CD8-positive, alpha-beta memory T cell (primary cell): Measurements from ENCODE around the gene CCDC88C. TPM values are rescaled to one million over a fixed set of nuclear protein-coding genes. Genes with fewer than 3 reads are reported as not detected.
A peak's percentile ranks its signal among the peaks of the same experiment; 100 is the strongest.

Source experiments
- CTCF ChIA-PET: fragments of 350-600 bp; sonication (Branson Sonifier 250); formaldehyde crosslinking; loops from one replicate; lab custom pipeline; 2021; ENCODE audit warnings: antibody characterized with exemption; lab: Charles Lee
- POLR2A ChIA-PET: fragments of 350-600 bp; sonication (Branson Sonifier 250); formaldehyde crosslinking; loops from one replicate; lab custom pipeline; 2021; ENCODE audit warnings: antibody characterized with exemption; lab: Charles Lee
- DNase-seq, 5 donors: peaks; one replicate each; pipeline versions ENCODE4 v3.0.0 to v3.0.0-alpha.2; 2020 to 2022; ENCODE audit warnings: mixed read lengths in 1 of 5
- H3K27ac ChIP-seq: one replicate; pipeline ENCODE4 v1.7.0; 2013; ENCODE audit warnings: low read depth, mild to moderate bottlenecking, low read length, moderate library complexity
- H3K27me3 ChIP-seq: 2 replicates; pipeline ENCODE4 v1.7.0; 2013; ENCODE audit warnings: low read length, mild to moderate bottlenecking; ENCODE audit not compliant: insufficient read depth, poor library complexity, severe bottlenecking
- H3K36me3 ChIP-seq: 2 replicates; pipeline ENCODE4 v1.7.0; 2013; ENCODE audit warnings: mild to moderate bottlenecking, low read length, moderate library complexity; ENCODE audit not compliant: insufficient read depth
- H3K4me1 ChIP-seq: 2 replicates; pipeline ENCODE4 v1.7.0; 2013; ENCODE audit warnings: mild to moderate bottlenecking, low read length, moderate library complexity; ENCODE audit not compliant: insufficient read depth
- H3K4me3 ChIP-seq: 2 replicates; pipeline ENCODE4 v1.7.0; 2013; ENCODE audit warnings: mild to moderate bottlenecking, low read length
- H3K9me3 ChIP-seq: 2 replicates; pipeline ENCODE4 v1.7.0; 2013; ENCODE audit warnings: mild to moderate bottlenecking, low read length
- H3K27ac Mint-ChIP-seq, 8 donors: one replicate each; pipeline ENCODE4 v1.8.0; 2020 to 2021; ENCODE audit warnings: mixed read lengths in 8 of 8, mild to moderate bottlenecking in 6 of 8, inconsistent platforms in 3 of 8, moderate library complexity in 3 of 8
- H3K27me3 Mint-ChIP-seq, 2 donors: one replicate each; pipeline ENCODE4 v1.8.0; 2020 to 2021; ENCODE audit warnings: mixed read lengths in 2 of 2, mild to moderate bottlenecking in 1 of 2, moderate library complexity in 1 of 2
- H3K36me3 Mint-ChIP-seq, 3 donors: one replicate each; pipeline ENCODE4 v1.8.0; 2020 to 2021; ENCODE audit warnings: mixed read lengths in 3 of 3, inconsistent platforms in 1 of 3, mild to moderate bottlenecking in 1 of 3
- H3K4me1 Mint-ChIP-seq, 3 donors: one replicate each; pipeline ENCODE4 v1.8.0; 2020 to 2021; ENCODE audit warnings: mixed read lengths in 3 of 3, inconsistent platforms in 1 of 3, mild to moderate bottlenecking in 1 of 3
- H3K4me3 Mint-ChIP-seq, 7 donors: one replicate each; pipeline ENCODE4 v1.8.0; 2020 to 2021; ENCODE audit warnings: mixed read lengths in 7 of 7, mild to moderate bottlenecking in 6 of 7, moderate library complexity in 4 of 7, inconsistent platforms in 2 of 7
- H3K9me3 Mint-ChIP-seq, 5 donors: one replicate each; pipeline ENCODE4 v1.8.0; 2020 to 2022; ENCODE audit warnings: mixed read lengths in 5 of 5, mild to moderate bottlenecking in 3 of 5, moderate library complexity in 2 of 5, inconsistent platforms in 1 of 5
- polyA plus RNA-seq: library from polyadenylated mRNA; unstranded; fragments of 300-500 nt; fragmentation: Illumina TruSeq; gene quantifications from one replicate; pipeline ENCODE4 v1.2.3, GENCODE V29; 2021
- total RNA-seq, 2 experiments: library from RNA; stranded (reverse); gene quantifications; one replicate each; pipeline ENCODE4 v1.2.3, GENCODE V29; 2021

Gene CCDC88C
- total and polyA plus RNA-seq, 3 experiments from 2014 or later: 42.3 to 74.1 (median 71.7) TPM

DNA sequence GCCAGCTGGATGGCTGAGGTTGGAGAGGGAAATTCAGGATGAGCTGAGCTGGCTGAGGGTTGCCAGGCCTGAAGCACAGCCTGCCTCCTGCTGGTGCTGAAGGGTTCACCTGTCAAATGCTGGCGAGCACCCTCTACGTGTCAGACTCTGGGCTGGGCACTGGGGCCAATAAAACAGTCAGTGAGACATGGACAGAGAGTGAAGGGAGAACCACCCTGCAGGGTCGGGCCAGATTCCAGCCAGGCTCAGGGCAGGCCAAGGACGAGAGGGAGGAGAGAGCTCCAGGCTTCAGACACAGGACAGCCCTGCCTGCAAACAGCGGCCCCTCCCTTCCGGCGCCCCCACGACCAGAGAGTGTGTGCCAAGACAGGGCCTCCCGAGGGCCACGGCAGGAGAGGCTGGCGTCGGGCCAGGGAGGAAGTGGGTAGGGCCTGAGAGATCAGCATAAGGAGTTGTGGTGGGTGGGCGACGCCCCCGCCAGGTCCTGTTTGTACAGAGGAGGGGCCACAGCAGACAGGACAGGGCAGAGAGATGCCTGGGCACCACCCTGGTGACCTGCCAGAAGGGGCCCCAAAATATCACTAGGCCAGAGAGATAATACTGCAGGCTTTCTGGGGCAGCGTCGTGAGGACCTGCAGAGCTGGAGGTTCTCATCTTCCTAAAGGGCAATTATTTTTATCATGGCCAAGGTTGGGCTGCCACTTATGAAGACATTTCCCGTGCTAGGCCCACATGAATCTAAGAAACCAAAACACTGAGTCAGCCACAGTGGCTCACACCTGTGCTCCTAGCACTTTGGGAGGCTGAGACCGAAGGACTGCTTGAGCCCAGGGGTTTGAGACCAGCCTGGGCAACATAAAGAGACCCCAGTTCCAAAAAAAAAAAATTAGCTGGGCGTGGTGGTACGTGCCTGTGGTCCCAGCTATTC lies 100.0 kb downstream of the CCDC88C start:
- peaks cover 0 to 9% of the 10 kb centered on the region in 2 donors for H3K27me3 Mint-ChIP-seq
- H3K4me1 Mint-ChIP-seq: peaks cover 65 to 86% (median 82%) of the 10 kb centered on the region in 3 donors
- ChIA-PET POLR2A (interaction anchor here (0.6 to 2.0 kb wide), 10 partner anchors 14 to 101 kb away, joined by 3 to 16 read pairs (median 4); partner anchors contain the start of gene CCDC88C), CTCF (interaction anchor here (0.6 to 3.8 kb wide), 18 partner anchors 8 to 131 kb away, joined by 3 to 34 read pairs (median 5); partner anchors contain the start of genes CCDC88C and GPR68)
- Histone ChIP-seq H3K9me3 (no peaks in the 10 kb centered on the region), H3K27ac (peak overlapping the region; percentile 65), H3K27me3 (no peaks in the 10 kb centered on the region), H3K36me3 (peaks cover 63% of the 10 kb centered on the region), H3K4me3 (peak overlapping the region; percentile 22), H3K4me1 (peaks cover 79% of the 10 kb centered on the region)
- peak overlapping the region; percentile 90 to 100 (median 98) for H3K27ac Mint-ChIP-seq
- DNase-seq: peak; percentile 71 to 93 (median 85)
- H3K9me3 Mint-ChIP-seq: no peaks in the 10 kb centered on the region
- peaks cover 14 to 93% (median 25%) of the 10 kb centered on the region in 3 donors for H3K36me3 Mint-ChIP-seq
- H3K4me3 Mint-ChIP-seq: peak overlapping the region; percentile 39 to 89 (median 77)

DNA sequence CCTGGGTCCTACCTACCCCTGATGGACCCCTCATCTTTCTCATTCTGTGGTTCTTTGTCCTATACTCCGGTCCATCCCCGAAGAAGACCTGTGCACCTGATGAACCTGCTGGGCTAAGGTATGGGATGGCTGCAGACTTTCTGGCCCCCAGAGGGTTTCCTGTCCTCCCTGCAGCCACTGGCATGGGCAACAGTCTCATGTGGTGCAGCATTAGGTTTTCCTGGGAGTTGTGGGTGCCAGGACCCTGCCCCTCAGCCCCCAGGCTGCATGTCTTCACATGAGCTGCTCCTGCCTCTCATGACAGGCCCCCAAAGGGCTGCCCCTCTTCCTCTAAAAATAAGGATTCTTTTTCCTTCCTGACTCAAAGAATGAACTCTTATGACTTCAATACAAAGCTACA lies 100.9 kb downstream of the CCDC88C start:
- Mint-ChIP-seq H3K4me1 (peaks cover 63 to 81% (median 78%) of the 10 kb centered on the region in 3 donors), H3K27ac (peak overlapping the region; percentile 90 to 100 (median 98)), H3K36me3 (peaks cover 14 to 90% (median 27%) of the 10 kb centered on the region in 3 donors), H3K4me3 (peak overlapping the region; percentile 39 to 89 (median 77)), H3K9me3 (no peaks in the 10 kb centered on the region), H3K27me3 (peaks cover 0 to 9% of the 10 kb centered on the region in 2 donors)
- Histone ChIP-seq H3K4me3 (peak overlapping the region; percentile 22), H3K4me1 (peaks cover 70% of the 10 kb centered on the region), H3K9me3 (no peaks in the 10 kb centered on the region), H3K36me3 (peaks cover 57% of the 10 kb centered on the region), H3K27me3 (no peaks in the 10 kb centered on the region), H3K27ac (peak overlapping the region; percentile 65)
- ChIA-PET POLR2A (interaction anchor here (0.6 to 2.0 kb wide), 9 partner anchors 14 to 101 kb away, joined by 3 to 16 read pairs (median 5); partner anchors contain the start of gene CCDC88C), CTCF (interaction anchor here (0.6 to 3.8 kb wide), 13 partner anchors 8 to 128 kb away, joined by 3 to 34 read pairs (median 5); partner anchors contain the start of genes CCDC88C and GPR68)
- no peak for DNase-seq

DNA sequence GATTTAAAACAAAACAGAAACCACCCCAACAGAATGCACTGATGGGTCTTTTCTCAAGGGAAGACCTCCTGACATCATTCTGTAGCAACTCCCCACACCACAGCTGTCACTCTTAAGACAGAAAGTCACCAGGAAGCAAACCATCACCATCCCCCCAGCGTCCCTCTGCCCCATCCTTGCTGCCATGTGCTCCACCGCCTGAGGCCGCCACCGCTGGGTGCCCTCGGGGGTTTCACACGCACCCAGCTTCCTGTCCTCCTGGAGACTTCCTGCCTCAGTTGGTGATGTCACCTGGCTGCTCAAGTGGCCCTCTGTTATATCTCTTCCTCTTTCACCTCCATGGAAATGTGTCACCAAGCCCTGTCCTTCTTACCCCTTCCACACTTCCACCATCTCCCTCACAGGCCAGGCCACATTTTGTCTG lies 101.8 kb downstream of the CCDC88C start:
- Histone ChIP-seq H3K9me3 (no peaks in the 10 kb centered on the region), H3K36me3 (peaks cover 48% of the 10 kb centered on the region), H3K4me1 (peaks cover 70% of the 10 kb centered on the region), H3K27ac (peak overlapping the region; percentile 65), H3K4me3 (peak overlapping the region; percentile 36), H3K27me3 (no peaks in the 10 kb centered on the region)
- Mint-ChIP-seq H3K4me3 (peak overlapping the region; percentile 35 to 86 (median 74)), H3K4me1 (peaks cover 69 to 86% (median 83%) of the 10 kb centered on the region in 3 donors), H3K27me3 (peaks cover 0 to 9% of the 10 kb centered on the region in 2 donors), H3K27ac (peak overlapping the region; percentile 90 to 100 (median 98)), H3K9me3 (no peaks in the 10 kb centered on the region), H3K36me3 (peaks cover 15 to 89% (median 31%) of the 10 kb centered on the region in 3 donors)
- CTCF ChIA-PET: interaction anchor here (0.8 to 3.8 kb wide), 9 partner anchors 8 to 140 kb away, joined by 3 to 34 read pairs (median 4); partner anchors contain the start of gene CCDC88C
- DNase-seq: peak; percentile 81 to 93 (median 92)
- POLR2A ChIA-PET: interaction anchor here (0.6 to 1.6 kb wide), 8 partner anchors 9 to 202 kb away, joined by 3 to 11 read pairs (median 4); partner anchors contain the start of genes CCDC88C and DGLUCY

DNA sequence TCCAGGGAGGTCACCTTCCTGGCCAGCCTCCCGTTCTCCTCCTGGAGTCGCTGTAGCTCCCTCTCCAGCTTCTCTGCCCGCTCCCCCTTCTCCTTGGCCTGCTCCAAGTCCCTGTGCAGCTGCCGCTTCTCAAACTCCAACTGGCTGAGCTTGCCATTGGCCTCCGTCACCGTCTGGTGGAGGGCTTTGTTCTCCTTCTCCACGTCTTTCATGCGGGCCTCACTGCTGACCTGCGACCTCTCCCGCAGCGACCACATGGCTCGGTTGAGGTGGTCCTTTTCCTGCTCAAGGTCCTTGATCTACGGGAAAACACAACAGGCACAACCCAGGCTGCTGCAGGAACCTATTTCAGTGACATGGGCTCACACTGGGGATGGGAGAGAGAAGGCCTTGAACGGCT lies 103.8 kb downstream of the CCDC88C start:
- Histone ChIP-seq H3K27ac (no peak overlapping the region), H3K4me1 (peaks cover 67% of the 10 kb centered on the region), H3K9me3 (no peaks in the 10 kb centered on the region), H3K27me3 (no peaks in the 10 kb centered on the region), H3K4me3 (no peak overlapping the region), H3K36me3 (peaks cover 43% of the 10 kb centered on the region)
- peaks cover 22 to 89% (median 32%) of the 10 kb centered on the region in 3 donors for H3K36me3 Mint-ChIP-seq
- peak overlapping the region in 5 of 8 donors; percentile 17 to 99 (median 66) for H3K27ac Mint-ChIP-seq
- H3K27me3 Mint-ChIP-seq: peaks cover 0 to 11% of the 10 kb centered on the region in 2 donors
- peaks cover 68 to 86% (median 83%) of the 10 kb centered on the region in 3 donors for H3K4me1 Mint-ChIP-seq
- no peaks in the 10 kb centered on the region for H3K9me3 Mint-ChIP-seq
- ChIA-PET CTCF (interaction anchor here (0.6 to 1.9 kb wide), 9 partner anchors 11 to 113 kb away, joined by 3 to 6 read pairs (median 3); partner anchors contain the start of gene CCDC88C), POLR2A (interaction anchor here (0.9 kb wide), 1 partner anchor 104 kb away, joined by 3 read pairs; the partner anchor contains the start of gene CCDC88C)
- peak overlapping the region in 3 of 7 donors; percentile 16 to 24 (median 18) for H3K4me3 Mint-ChIP-seq
- no peak for DNase-seq

DNA sequence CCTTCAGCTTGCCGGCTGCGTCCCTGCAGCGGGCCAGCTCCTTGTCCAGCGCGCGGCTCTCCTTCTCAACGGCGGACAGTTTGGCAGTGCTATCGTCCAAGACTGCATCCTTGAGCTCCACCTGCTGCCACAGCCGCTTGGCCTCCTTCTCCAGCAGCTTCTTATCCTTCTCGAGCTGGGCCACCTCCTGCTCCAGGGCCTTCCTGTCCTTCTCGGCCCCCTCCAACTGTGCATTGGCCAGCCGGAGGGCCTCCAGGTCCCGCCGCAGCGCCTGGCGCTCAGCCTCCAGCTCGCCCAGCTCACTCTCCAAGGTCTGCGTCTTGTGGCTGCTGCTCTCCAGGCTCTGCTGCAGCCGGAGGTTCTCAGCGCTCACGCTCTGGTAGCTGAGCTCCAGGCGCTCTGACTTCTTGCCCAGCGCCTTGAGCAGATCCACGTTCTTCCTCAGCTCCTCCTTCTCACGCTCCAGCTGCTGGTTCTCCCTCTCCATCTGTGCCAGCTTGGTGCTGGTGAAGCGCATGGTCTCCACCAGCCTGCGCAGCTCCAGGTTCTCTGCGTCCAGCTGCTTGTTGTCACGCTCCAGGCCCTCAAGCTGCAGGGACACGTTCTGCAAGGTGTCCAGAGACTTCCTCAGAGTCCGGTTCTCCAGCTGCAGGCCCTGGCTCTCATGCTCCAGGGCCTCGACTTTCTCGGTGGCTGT lies 104.3 kb downstream of the CCDC88C start:
- POLR2A ChIA-PET: interaction anchor here (0.9 to 1.1 kb wide), 2 partner anchors 36 to 104 kb away, joined by 3 read pairs; partner anchors contain the start of gene CCDC88C
- CTCF ChIA-PET: interaction anchor here (0.6 to 1.9 kb wide), 12 partner anchors 10 to 114 kb away, joined by 3 to 8 read pairs (median 4); partner anchors contain the start of gene CCDC88C
- peak overlapping the region in 7 of 8 donors; percentile 53 to 87 (median 79) for H3K27ac Mint-ChIP-seq
- Histone ChIP-seq H3K27me3 (no peaks in the 10 kb centered on the region), H3K9me3 (no peaks in the 10 kb centered on the region), H3K4me1 (peaks cover 62% of the 10 kb centered on the region), H3K4me3 (no peak overlapping the region), H3K27ac (no peak overlapping the region), H3K36me3 (peaks cover 49% of the 10 kb centered on the region)
- peaks cover 23 to 90% (median 33%) of the 10 kb centered on the region in 3 donors for H3K36me3 Mint-ChIP-seq
- peaks cover 0 to 10% of the 10 kb centered on the region in 2 donors for H3K27me3 Mint-ChIP-seq
- DNase-seq: no peak
- H3K4me3 Mint-ChIP-seq: peak overlapping the region in 3 of 7 donors; percentile 18 to 50 (median 24)
- peaks cover 66 to 84% (median 80%) of the 10 kb centered on the region in 3 donors for H3K4me1 Mint-ChIP-seq
- H3K9me3 Mint-ChIP-seq: no peaks in the 10 kb centered on the region

DNA sequence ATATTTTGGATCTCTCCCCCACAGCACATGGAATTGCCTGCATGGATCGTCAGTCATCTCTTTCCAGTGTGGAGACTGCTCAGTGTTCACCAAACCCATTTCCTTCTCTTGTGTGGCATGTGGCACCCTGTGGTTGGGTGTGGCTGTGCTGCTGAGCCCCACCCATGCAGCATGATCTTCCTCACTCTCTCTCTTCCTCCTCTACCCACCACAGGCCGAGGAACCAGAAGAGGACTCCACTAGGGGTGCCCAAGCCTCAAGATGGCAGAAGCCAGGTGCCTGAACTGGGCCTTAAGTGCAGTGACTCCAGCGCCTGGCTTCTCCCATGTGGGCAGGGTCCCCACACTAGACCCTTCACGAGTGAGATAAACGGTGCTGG lies 106.3 kb downstream of the CCDC88C start:
- no peaks in the 10 kb centered on the region for H3K9me3 Mint-ChIP-seq
- Histone ChIP-seq H3K4me3 (peak overlapping the region; percentile 13), H3K4me1 (peaks cover 41% of the 10 kb centered on the region)

More for the DNA sequence above, 106.3 kb downstream of the CCDC88C start:
- H3K4me1 Mint-ChIP-seq: peaks cover 48 to 78% (median 67%) of the 10 kb centered on the region in 3 donors
- ChIA-PET CTCF (interaction anchor here (2.6 kb wide), 2 partner anchors 12 to 107 kb away, joined by 7 to 10 read pairs; partner anchors contain the start of gene CCDC88C), POLR2A (interaction anchor here (0.5 to 2.7 kb wide), 2 partner anchors 107 to 111 kb away, joined by 3 to 8 read pairs; partner anchors contain the start of gene CCDC88C)
- Histone ChIP-seq H3K27me3 (no peaks in the 10 kb centered on the region), H3K9me3 (no peaks in the 10 kb centered on the region), H3K36me3 (peaks cover 69% of the 10 kb centered on the region), H3K27ac (peak overlapping the region; percentile 77)
- H3K36me3 Mint-ChIP-seq: peaks cover 30 to 93% (median 39%) of the 10 kb centered on the region in 3 donors
- DNase-seq: peak; percentile 37 to 77 (median 66)
- peaks cover 0 to 3% of the 10 kb centered on the region in 2 donors for H3K27me3 Mint-ChIP-seq
- peak overlapping the region; percentile 9 to 81 (median 65) for H3K4me3 Mint-ChIP-seq
- peak overlapping the region; percentile 75 to 99 (median 96) for H3K27ac Mint-ChIP-seq
